CD4-positive, alpha-beta T cell treated with Interleukin-12 subunit alpha and Interleukin-12 subunit beta, for 1 hour (primary cell): ENCODE results near the gene RYR3.
"Not testable (repeated sequence)": the region's sequence is repeated elsewhere in the genome, so short reads cannot be mapped to it uniquely, and the experiment has no call there.

ENCODE experiments used
- DNase-seq: peaks from one replicate; pipeline ENCODE4 v3.0.0-alpha.2; 2020

RYR3 gene

GRCh38 chr15:33598382-33598781 is 287.6 kb downstream of the RYR3 start:
- DNase-seq = not testable (repeated sequence)

- DNase-seq = no peak
Measured at GRCh38 chr15:33600212-33600611, 289.4 kb downstream of the RYR3 start.

- DNase-seq = no peak
Measured at GRCh38 chr15:33601461-33601860, 290.7 kb downstream of the RYR3 start.

- DNase-seq = no peak
Measured at GRCh38 chr15:33608714-33609113, 297.9 kb downstream of the RYR3 start.

GRCh38 chr15:33612721-33613304 is 302.0 kb downstream of the RYR3 start:
- no peak for DNase-seq

GRCh38 chr15:33616475-33616874 is 305.7 kb downstream of the RYR3 start:
- DNase-seq = no peak

GRCh38 chr15:33618350-33618749 is 307.6 kb downstream of the RYR3 start:
- DNase-seq = no peak

GRCh38 chr15:33621141-33621540 is 310.4 kb downstream of the RYR3 start:
- DNase-seq = no peak

GRCh38 chr15:33623010-33623409 is 312.2 kb downstream of the RYR3 start:
- no peak for DNase-seq

GRCh38 chr15:33624439-33624838 is 313.7 kb downstream of the RYR3 start:
- no peak for DNase-seq

GRCh38 chr15:33629647-33630046 is 318.9 kb downstream of the RYR3 start:
- no peak for DNase-seq

GRCh38 chr15:33636234-33636633 is 325.5 kb downstream of the RYR3 start:
- no peak for DNase-seq

- DNase-seq = no peak
Measured at GRCh38 chr15:33636958-33637357, 326.2 kb downstream of the RYR3 start.

GRCh38 chr15:33638453-33638852 is 327.7 kb downstream of the RYR3 start:
- DNase-seq = no peak

- DNase-seq = no peak
Measured at GRCh38 chr15:33639051-33639450, 328.3 kb downstream of the RYR3 start.

- DNase-seq = no peak
Measured at GRCh38 chr15:33639456-33639855, 328.7 kb downstream of the RYR3 start.

GRCh38 chr15:33639978-33640377 is 329.2 kb downstream of the RYR3 start:
- no peak for DNase-seq

GRCh38 chr15:33641069-33641468 is 330.3 kb downstream of the RYR3 start:
- no peak for DNase-seq

- DNase-seq = no peak
Measured at GRCh38 chr15:33644304-33644703, 333.5 kb downstream of the RYR3 start.

GRCh38 chr15:33646744-33647143 is 336.0 kb downstream of the RYR3 start:
- no peak for DNase-seq

GRCh38 chr15:33649217-33649933 is 338.6 kb downstream of the RYR3 start:
- no peak for DNase-seq

- DNase-seq = no peak
Measured at GRCh38 chr15:33654860-33655259, 344.1 kb downstream of the RYR3 start.

- DNase-seq = no peak
Measured at GRCh38 chr15:33655488-33655887, 344.7 kb downstream of the RYR3 start.

- no peak for DNase-seq
Measured at GRCh38 chr15:33656168-33656567, 345.4 kb downstream of the RYR3 start.

GRCh38 chr15:33660151-33660550 is 349.4 kb downstream of the RYR3 start:
- no peak for DNase-seq
